NCI-H1417 treated with DMSO at 0.1 percent for 48 hours (cell line): ENCODE data around the gene GLMN.
"Not testable (repeated sequence)": the region's sequence is repeated elsewhere in the genome, so short reads cannot be mapped to it uniquely, and the experiment has no call there.

Experiments used
- DNase-seq: peaks from one replicate; lab custom pipeline; 2025; lab: John Stamatoyannopoulos, UW

GLMN gene

DNA sequence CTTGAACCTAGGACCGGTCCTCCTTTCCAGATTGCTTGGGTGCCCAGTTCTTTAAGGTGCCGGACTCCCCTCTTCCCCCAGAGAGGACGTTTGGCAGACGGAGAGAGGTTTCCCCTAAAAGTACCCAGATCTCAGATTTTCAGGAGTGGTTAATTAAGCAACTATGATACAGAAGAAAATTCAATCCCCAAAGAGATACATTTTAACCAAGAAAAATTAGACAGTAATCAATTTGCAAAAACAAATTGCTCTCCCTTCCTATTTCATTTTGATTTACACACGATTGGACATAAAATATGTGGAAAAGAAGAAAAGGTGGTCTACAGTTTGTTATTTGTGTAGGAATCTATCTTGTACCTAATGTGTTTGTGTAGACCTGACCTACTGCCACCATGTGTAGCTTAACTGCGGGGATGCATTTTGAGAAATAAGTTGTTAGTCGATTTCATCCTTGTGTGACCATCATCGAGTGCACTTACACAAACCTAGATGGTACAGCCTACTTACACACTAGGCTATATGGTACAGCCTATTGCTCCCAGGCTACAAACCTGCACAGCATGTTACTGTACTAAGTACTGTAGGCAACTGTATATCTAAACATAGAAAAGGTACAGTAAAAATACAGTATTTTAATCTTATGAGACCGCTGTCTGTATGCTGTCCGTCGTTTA, 827 bp upstream of the GLMN start:
- no peak for DNase-seq

DNA sequence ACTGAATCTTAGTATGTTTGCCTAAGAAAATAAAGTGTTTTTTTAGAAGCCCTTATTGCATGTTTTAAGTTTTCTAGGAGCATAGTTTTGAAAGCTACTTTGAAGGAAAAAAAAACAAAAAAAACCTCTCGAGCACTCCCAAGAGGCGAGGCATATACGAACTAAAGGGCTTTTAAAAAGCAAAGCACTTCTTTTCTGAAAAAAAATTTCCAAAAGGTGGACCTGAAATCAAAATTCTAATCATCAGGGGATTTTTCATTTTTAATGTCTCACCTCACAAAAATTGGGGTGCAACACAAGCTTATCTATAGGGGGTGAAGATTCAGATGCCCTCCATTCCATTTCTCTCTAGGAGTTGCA, 594 bp downstream of the GLMN start:
- no peak for DNase-seq

- no peak for DNase-seq
These were observed 7.3 kb downstream of the GLMN start for GRCh38 chr1:92291372-92291999.

GRCh38 chr1:92281411-92281810, 17.4 kb downstream of the GLMN start:
- not testable (repeated sequence) for DNase-seq

- not testable (repeated sequence) for DNase-seq
These were observed 19.0 kb downstream of the GLMN start for GRCh38 chr1:92279781-92280180.

- DNase-seq = no peak
These were observed 21.6 kb downstream of the GLMN start for GRCh38 chr1:92277105-92277723.

DNA sequence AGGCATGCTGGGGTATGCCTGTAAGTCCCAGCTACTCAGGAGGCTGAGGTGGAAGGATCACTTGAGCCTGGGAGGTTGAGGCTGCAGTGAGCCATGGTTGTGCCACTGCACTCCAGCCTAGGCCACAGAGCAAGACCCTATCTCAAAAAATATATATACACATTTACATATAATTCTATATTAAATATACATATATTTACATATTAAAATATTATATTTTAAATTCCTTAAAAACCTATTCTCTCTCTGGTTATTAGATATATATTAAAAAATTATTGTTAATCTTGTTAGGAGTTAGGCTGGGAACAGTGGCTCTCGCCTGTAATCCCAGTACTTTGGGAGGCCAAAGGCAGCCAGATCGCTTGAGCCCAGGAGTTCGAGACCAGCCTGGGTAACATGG, 22.7 kb downstream of the GLMN start:
- no peak for DNase-seq

- DNase-seq = no peak
These were observed 23.8 kb downstream of the GLMN start for GRCh38 chr1:92274939-92275338.

GRCh38 chr1:92273039-92273438, 25.7 kb downstream of the GLMN start:
- DNase-seq = no peak

GRCh38 chr1:92262516-92262915, 36.3 kb downstream of the GLMN start:
- DNase-seq = no peak

DNA sequence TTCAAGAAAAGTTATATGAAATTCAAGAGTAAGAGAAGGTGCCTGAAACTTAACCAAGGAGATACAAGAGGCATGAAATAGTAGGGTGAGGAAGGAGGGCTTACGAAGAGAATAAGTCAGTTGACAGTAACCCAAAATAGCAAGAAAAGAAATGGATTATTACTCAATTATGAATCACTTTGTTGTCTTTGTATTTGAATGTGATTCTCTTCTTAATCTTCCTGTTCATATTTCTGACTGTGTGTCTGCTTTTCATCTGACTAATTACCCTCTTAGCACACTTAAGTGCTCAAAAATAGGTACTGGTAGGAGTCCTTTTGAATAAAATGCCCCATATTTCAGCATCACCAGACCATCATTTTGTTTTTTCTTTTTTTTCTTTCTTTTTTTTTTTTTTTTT, 39.4 kb downstream of the GLMN start:
- no peak for DNase-seq

DNA sequence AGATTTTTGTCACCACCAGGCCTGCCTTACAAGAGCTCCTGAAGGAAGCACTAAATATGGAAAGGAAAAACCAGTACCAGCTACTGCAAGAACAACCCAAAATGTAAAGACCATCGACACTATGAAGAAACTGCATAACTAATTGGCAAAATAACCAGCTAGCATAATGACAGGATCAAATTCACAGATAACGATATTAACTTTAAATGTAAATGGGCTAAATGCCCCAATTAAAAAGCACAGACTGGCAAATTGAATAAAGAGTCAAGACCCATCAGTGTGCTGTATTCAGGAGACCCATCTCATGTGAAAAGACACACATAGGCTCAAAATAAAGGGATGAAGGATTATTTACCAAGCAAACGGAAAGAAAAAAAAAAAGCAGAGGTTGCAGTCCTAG, 44.1 kb downstream of the GLMN start:
- DNase-seq = not testable (repeated sequence)

DNA sequence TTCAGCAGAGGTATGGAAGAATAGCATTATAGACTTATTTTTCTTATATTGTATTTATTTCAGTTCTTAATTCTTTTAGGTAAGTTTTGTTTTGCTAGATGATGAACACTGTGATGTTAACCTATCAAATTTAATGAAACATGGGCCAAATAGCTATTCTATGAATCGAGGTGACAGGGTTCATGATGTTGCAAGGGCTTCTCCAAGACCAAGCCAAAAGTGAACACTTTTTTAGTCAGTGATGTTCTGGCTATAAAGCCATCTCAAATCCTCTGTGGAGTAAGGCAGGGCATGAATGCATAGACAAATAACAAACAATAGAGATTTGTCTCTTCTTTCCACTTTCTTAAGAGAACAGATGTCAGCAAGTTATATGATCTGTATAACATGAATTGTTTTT, 54.4 kb downstream of the GLMN start:
- no peak for DNase-seq

DNA sequence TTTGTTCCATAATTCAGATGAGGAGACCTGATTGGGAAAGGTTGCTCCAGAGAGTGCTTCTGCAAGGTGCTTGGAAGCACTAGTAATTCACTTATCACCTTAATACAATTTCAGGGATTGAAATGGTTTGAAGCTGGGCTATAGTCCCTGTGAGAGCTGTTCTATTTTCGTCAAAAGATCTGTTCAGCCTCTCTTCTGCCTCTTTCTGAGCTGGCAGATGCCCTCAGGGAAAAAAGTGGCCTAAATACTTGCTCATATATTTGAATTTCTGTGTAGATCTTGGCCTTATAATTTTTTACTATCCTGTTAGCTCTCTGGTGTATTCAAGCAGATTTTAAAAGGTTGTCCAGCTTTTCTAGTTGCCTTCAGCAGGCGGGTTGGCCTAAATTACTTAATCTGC, 58.8 kb downstream of the GLMN start:
- no peak for DNase-seq

DNA sequence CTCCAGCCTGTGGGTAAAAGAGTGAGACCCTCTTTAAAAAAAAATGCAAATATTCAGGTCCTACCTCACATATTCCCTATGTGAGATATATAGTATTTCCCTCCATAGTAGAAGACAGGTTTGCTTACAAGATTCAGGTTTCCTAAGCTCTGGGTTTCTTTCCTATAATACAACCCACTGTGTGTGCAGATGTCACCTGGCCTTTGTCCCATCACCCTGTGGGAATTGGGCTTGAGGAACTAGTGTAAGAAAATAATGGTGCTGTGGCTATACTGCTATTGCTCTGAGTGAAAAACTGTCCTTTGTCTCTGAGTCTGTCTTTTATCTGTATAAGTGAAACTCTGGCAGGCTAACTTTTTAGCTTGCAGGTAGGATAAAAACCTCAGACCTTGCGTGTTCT, 68.1 kb downstream of the GLMN start:
- DNase-seq = no peak

DNA sequence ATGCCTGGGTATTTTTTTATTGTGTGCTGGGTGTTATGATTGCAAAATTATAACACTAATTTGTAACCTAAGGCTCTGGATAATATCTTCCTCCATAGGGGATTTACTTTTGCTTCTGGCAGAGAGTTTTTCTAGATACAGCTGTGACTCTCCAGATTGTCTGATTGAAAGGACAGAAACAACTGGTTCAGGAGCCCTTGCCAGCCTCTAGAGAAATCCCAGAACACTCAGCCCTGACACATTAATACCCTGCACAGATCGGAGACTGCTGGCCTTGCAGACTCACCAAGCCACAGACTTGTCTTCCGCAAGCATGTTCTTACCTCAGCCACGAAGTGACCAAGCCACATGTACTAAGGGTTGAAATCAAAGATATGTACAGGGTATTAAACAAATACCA, 70.4 kb downstream of the GLMN start:
- DNase-seq = no peak

GRCh38 chr1:92219028-92219427, 79.8 kb downstream of the GLMN start:
- DNase-seq = no peak

DNA sequence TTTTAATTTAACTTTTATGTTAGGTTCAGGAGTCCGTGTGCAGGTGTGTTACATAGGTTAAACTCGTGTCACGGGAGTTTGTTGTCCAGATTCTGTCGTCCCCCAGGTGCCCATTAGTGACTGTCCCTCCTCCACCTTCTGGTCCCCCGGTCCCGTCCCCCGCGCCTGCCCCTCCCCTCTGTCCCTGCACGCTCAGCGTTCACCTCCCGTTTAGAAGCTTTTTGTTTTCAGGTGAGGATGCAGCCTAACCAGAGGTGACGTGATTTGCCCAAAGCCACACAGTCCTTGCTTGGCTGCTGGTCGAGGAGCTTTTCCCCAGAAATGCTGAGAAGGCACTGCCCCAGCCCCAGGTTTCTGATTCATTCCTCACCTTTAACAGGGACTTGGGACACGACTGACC, 80.2 kb downstream of the GLMN start:
- DNase-seq = no peak

DNA sequence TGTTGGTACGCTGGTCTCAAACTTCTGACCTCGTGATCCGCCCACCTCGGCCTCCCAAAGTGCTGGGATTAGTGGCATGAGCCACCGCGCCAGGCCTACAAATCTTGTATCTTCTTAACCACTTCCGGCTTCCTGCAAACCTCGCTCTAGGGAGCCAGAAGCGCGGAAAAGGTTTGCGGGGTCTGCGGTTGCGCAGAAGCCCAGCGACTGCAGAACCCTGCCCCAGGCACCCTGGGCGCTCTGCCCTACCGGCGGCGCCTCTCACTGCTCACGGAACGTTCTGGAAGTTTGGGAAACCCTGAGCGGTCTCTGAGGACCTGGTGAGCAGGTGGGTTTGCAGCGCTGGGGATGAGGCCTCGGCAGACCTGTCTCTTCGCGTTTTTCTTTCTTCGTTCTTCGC, 81.1 kb downstream of the GLMN start, which contains the start of gene C1orf146:
TSS of gene C1orf146 (plus strand) at position 195 of the 400 bp plus-strand sequence. CDS start 13,506 bp downstream, outside the sequence.
- DNase-seq = no peak

GRCh38 chr1:92211166-92211565, 87.6 kb downstream of the GLMN start:
- no peak for DNase-seq

DNA sequence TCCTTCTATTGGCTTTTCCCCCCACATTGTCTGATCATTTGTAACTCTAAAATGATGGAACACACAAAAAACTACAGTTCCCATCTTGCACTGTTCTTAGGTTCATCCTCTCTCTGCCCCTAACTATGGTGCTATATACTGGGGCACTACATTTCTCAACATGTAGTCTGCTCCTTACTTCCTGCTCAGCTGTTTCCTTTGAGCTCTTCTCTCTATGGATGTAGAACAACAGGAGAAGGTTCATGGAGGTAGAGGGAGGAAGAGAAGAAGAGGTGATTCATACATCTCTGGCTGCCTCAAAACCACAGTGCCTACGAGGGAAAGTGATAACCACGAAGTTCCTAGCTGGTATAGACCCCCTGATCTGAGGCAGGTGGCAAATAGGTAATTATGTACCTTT, 88.1 kb downstream of the GLMN start:
- no peak for DNase-seq

DNA sequence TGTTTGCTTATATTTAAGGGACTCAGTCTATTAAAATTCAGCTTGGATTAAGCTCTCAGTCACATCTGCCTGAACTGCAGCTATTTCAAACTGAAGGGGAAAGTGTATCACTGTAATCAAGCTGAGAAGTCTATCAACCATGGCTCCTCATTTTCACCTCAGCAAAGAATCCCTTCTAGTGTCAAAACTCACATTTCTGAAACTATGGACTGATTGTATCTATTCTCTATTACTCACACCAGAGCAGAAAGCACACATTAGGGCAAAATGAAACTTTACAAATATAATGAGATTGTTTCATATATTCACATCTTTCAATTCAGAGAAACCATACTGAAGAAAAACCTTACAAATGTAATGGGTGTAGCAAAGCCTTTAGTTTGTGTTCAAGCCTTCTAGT, 95.7 kb downstream of the GLMN start:
- DNase-seq = no peak

GRCh38 chr1:92201973-92202372, 96.8 kb downstream of the GLMN start:
- DNase-seq = no peak
